NCI-H82 treated with DMSO at 0.1 percent for 48 hours (cell line): ENCODE measurements around the gene INPP4B.

Source experiments
- DNase-seq: peaks from one replicate; lab custom pipeline; 2025; ENCODE audit not compliant: unreplicated experiment; lab: John Stamatoyannopoulos, UW

INPP4B gene

DNA sequence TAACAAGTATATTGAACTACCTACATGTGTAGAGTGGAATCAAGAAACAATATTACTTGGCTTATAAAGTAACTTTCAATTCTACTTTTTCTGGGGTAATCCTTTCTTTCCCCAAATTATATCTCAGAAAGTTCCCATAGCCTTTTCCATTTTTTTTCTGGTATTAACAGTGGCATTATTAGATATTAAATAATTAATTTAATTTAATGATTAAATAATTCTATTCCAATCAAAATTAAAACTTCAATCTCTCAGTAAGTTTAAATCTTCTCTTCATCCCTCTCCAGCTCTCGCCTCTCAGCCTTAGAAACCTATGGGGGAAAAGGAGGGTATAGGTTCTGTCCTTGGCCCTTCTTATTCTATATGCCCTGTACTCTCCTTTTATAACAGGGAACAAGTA lies 262.4 kb downstream of the INPP4B start:
- no peak for DNase-seq

DNA sequence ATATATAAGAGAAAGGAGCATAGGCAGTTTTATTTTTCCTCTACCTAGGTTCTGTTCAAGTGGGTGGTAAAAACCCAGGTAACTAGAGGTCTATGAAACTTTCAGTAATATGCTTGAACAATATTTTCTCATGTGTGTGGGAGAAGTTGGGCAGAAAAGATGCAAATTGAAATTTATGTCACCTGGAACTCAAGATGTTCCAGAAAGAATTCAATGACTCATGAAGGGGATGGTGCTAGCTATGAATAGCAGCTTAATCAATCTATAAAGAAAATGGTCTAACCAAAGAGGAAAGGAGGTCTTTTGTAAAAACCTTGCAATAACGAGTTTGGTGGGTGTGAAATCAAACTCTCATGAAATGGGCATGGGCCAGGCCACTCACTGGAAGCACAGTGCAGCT lies 263.8 kb downstream of the INPP4B start:
- DNase-seq = no peak

DNA sequence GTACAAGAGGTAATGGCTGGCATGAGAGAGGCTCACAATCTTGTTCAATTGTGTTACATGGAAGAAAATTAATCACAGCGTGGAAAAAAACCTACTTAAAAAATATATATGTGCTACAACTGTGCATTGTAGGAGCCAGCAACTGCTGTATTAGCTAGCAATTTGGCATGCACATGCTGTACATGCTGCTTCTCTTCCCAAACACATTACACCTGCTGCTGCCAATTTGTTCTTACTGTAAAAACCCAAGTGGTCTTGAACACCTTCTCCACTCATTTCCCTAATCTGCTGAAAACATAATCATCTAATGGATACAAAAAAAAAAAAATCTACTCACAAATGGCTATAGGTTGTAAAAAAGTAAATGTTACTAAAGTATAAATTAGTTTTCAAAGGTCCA lies 264.2 kb downstream of the INPP4B start:
- no peak for DNase-seq

DNA sequence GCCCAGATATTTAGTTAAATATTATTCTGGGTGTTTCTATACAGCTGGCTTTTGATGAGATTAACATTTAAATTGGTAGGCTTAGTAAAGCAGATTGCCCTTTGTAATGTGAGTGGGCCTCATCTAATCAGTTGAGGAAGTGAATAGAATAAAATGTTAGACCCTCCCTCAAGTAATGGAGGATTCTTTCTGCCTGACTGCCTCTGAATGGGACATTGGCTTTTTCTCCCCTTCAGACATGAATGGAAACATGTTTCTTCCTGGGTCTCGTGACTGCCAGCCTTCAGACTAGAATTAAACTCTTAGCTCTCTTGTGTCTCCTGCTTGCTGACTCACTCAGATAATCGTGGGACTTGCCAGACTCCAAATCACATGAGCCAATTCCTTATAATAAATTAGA lies 266.7 kb downstream of the INPP4B start:
- no peak for DNase-seq

GRCh38 chr4:142574306-142574705 lies 271.8 kb downstream of the INPP4B start:
- no peak for DNase-seq

DNA sequence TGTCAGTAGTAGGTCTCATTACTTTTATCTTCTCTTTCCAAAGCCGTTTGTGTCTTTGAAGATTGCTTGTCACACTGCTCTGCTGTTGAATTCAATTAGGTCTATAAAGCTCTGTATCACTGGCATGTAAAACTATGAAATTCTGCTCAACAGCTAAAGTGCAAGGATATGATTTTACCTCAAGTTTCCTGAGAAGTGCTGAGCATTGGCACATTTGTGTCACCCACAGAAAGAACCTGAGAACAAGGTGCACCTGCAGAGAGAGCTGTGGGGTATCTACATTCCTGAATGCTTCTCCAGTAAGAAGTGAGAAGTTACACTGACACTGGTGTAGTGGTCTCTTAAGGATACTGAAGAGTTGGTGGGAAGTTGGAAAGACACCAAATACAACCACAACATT lies 274.0 kb downstream of the INPP4B start:
- no peak for DNase-seq

- DNase-seq = no peak
Measured at GRCh38 chr4:142567620-142568451, 278.3 kb downstream of the INPP4B start.

DNA sequence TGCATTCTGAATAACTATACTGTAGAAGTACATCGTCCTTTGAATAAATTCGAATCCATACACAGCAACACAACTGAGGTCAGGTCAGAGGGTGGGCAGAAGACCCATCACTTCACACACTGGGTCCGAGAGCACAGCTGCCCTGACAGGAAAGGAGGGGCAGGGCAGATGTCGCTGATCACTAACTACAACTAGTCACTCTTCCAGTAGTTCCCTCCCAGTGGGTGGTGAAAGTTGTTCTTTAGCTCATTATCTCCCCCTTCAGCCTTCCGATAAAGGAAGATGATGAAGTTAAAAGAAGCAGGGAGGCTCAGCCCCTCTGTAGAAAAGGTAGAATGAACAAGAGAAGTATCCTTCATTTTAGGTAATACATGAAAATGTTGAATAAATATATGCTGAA lies 278.9 kb downstream of the INPP4B start:
- peak; percentile 42 for DNase-seq

DNA sequence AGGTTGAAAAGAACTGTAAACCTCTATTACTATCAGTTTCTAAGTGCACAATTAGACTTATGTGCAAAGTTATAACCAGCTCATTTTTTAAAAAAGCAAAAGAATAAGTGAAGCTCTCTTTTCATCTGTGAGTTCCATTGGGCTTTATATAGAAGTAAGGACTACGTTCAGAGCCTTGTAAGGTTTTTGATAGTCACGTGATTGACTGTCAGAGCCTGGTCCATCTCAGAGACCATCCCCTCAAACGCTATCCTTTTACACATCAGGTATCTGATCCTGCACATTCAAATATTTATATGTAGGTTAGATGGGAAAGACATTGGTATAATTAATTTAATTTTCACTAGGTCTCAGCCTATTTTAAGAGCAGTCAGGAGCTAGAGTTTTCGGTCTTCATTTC lies 279.3 kb downstream of the INPP4B start:
- DNase-seq = no peak

DNA sequence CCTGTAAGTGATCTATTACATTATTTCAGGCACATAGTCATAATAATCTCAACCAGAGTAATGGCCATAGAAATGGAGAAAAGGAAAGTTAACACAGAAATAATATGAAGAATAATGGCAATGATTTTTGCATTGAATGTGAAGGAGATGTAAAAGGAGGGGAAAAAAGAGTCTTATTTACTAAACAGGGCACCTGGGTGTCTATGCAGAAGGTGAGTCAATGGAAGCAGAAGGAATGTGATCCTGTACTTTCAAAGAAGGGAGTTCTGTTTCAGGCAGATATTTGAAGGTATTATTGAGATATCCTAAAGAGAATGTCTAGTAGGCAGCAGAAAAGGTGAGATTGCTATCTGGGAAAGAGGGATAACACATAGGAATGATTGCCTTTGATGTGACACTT lies 279.9 kb downstream of the INPP4B start:
- DNase-seq = no peak

GRCh38 chr4:142565771-142566170 lies 280.3 kb downstream of the INPP4B start:
- no peak for DNase-seq

- DNase-seq = no peak
Measured at GRCh38 chr4:142563682-142564291, 282.3 kb downstream of the INPP4B start.

GRCh38 chr4:142559986-142560385 lies 286.1 kb downstream of the INPP4B start:
- DNase-seq = no peak

DNA sequence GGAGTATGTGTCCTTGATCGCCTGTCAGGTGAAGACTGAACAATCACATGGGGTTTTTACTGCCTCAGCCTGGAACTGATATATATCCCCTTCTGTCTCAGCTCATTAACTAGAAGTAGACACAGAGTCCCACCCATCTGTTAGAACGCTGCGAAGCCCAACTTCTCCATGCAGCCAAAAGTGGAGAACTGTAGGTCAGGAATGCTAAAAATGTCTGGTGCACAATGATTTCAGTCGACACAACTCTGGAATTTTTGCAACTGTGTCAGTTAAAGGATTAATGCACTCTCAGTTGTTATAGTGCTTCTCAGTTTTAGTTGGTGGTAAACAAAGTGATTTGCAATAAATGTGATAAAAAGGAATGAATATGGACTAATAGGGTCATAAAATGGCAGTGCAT lies 287.2 kb downstream of the INPP4B start:
- no peak for DNase-seq

DNA sequence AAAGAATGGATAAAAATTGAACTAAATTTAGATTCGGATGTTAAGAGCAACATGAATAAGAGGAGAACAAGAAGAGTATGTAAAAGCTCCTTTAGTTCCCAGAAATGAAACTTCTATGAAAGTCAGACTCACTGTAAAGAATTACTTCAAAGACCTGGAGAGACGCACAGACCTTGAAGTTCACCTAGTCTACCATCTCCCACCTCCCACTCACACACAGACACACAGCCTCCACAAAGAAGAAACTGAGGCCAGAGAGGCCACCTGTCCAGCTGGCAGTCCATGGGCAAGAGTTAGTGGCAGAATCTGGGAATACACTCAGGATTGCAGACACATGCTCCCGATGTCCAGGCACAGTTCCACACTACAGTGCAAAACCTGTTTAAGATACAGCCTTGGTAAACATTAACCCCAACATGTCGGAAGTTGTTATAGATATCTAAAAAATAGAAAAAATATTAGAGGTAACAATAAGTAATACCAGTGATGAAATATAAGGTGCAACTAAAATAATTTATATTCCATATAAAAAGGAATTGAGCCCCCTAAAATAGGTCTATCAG lies 288.8 kb downstream of the INPP4B start:
- no peak for DNase-seq

DNA sequence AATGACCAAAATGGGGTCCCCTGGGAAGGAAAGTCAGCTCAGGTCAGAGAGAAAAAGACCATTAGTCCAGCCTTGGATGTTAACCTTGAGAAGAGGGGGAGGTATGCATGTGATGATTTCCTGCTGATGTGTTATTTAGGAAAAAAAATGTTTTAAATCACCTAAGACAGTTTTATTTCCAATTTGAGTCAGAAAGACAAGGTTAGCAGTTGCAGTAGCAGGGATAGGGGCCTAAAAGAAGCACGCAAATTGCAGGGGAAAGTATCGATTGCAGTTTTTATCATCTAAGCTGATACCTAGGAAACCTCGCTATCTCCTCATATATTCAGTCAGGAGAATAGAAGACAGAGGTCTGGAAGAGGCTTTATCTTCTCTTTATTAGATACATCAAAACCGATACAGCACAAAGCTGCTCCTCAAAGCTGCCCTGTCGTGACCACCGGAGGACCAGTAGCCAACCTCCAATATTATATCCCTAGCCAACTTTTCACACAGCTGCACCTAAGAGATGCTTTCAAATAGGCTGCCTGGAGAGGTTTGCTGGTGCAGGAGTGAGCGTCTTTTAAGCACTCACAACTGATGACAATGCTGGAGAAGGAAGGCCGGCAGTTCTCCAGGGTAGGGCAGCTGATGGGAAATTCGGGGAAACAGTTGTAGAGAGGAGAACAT lies 289.4 kb downstream of the INPP4B start:
- no peak for DNase-seq

DNA sequence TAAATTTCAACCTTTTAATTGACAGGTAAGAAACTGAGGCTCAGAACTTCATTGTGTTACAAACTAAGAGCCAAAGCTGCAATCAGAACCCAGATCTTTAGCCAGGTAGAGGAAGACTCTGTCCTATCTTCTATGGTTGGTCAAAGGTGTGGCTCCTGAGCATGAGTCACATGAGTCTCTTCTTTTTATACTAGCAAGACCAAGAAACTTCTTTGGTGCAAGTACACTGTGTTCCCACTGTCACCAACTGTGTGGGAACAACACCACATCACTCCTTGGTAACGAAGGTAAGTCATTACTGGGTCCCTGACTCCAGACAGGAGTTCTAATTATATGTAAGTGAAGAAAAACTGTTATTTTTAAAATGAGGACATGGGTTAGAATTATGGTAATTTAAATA lies 290.1 kb downstream of the INPP4B start:
- no peak for DNase-seq

- DNase-seq = peak; percentile 30
Measured at GRCh38 chr4:142554412-142554811, 291.7 kb downstream of the INPP4B start.

DNA sequence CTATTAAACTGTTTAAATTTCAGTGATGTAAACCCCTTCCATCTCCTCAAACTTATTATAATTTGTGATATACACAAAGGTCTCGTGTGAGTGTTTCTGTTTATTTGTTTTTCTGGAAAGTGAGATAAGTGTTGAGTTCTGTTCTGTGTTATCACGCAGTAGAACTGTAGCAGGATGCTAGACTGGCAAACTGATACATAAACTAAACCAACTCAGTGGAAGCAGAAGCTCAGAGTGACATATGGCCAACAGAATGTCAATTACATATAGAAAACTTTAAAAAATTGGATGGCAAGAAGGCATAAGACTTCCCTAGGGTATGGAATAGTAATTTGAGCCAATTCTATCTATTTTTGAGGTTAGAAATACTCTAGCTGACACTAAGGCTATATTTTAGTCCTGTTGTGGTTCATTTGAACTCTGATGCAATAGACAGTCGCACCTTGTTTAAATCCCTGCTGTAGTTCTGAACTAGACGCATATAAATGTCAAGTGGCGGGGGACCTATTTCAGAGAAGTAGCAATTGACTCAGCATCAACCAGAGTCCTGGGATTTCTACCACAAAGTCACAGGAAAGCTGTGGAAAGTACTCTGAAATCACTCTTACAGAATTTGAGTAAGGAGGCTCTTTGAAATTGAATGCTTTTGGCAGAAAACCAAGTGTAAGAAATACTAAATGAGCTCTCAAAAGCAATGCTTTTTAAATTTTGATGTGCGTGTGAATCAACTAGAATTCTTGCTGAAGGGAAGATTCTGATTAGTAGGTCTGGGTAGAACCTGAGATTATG lies 294.4 kb downstream of the INPP4B start:
- DNase-seq = no peak

- DNase-seq = no peak
Measured at GRCh38 chr4:142550965-142551364, 295.1 kb downstream of the INPP4B start.
